ENCODE results near the gene KMT5B.

The KMT5B gene

GRCh38 chr11:68122936-68123539, 90.1 kb downstream of the KMT5B start:
- DNase-seq (ENCODE audit: low read depth): no peak
- no peak overlapping the region for H3K4me3 ChIP-seq (ENCODE audit: low read depth, low read length)
- no peak for TF ChIP-seq MAX (IDR thresholded peaks at IDR 0.05; ENCODE audit: low read depth, low read length)
- no peak for TF ChIP-seq POLR2A (IDR thresholded peaks at IDR 0.05; ENCODE audit: extremely low read depth, insufficient read length)
- TF ChIP-seq, protein P1, sequence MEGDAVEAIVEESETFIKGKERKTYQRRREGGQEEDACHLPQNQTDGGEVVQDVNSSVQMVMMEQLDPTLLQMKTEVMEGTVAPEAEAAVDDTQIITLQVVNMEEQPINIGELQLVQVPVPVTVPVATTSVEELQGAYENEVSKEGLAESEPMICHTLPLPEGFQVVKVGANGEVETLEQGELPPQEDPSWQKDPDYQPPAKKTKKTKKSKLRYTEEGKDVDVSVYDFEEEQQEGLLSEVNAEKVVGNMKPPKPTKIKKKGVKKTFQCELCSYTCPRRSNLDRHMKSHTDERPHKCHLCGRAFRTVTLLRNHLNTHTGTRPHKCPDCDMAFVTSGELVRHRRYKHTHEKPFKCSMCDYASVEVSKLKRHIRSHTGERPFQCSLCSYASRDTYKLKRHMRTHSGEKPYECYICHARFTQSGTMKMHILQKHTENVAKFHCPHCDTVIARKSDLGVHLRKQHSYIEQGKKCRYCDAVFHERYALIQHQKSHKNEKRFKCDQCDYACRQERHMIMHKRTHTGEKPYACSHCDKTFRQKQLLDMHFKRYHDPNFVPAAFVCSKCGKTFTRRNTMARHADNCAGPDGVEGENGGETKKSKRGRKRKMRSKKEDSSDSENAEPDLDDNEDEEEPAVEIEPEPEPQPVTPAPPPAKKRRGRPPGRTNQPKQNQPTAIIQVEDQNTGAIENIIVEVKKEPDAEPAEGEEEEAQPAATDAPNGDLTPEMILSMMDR (IDR thresholded peaks at IDR 0.05; ENCODE audit: low read depth, low read length): no peak
- TF ChIP-seq MYC (IDR thresholded peaks at IDR 0.05; ENCODE audit: low read depth, low read length): no peak

GRCh38 chr11:68121067-68121899, 91.8 kb downstream of the KMT5B start, which contains the start of gene CHKA:
Gene CHKA, minus strand, starts transcription at chr11:68121388. Its CDS starts 211 bp downstream, at chr11:68121177.
- H3K4me3 ChIP-seq (ENCODE audit: low read depth, low read length): peak within 1 kb of the TSS; percentile 81
- TF ChIP-seq MAX (IDR thresholded peaks at IDR 0.05; ENCODE audit: low read depth, low read length): peak; percentile 82
- TF ChIP-seq, protein P1 (IDR thresholded peaks at IDR 0.05; ENCODE audit: low read depth, low read length): no peak
- peak; percentile 76 for TF ChIP-seq POLR2A (IDR thresholded peaks at IDR 0.05; ENCODE audit: extremely low read depth, insufficient read length)
- TF ChIP-seq MYC (IDR thresholded peaks at IDR 0.05; ENCODE audit: low read depth, low read length): peak; percentile 75; the same call in 1 of the 2 replicates
- peak; percentile 98 for DNase-seq (ENCODE audit: low read depth)

- TF ChIP-seq, protein P1 (IDR thresholded peaks at IDR 0.05; ENCODE audit: low read depth, low read length): no peak
- no peak for TF ChIP-seq MAX (IDR thresholded peaks at IDR 0.05; ENCODE audit: low read depth, low read length)
- TF ChIP-seq MYC (IDR thresholded peaks at IDR 0.05; ENCODE audit: low read depth, low read length): no peak
- TF ChIP-seq POLR2A (IDR thresholded peaks at IDR 0.05; ENCODE audit: extremely low read depth, insufficient read length): no peak
- H3K4me3 ChIP-seq (ENCODE audit: low read depth, low read length): peak overlapping the region; percentile 81
- peak; percentile 81 for DNase-seq (ENCODE audit: low read depth)
These were observed 92.6 kb downstream of the KMT5B start for GRCh38 chr11:68120273-68121066.

- peak overlapping the region; percentile 63 for H3K4me3 ChIP-seq (ENCODE audit: low read depth, low read length)
- DNase-seq (ENCODE audit: low read depth): peak; percentile 88
- TF ChIP-seq MAX (IDR thresholded peaks at IDR 0.05; ENCODE audit: low read depth, low read length) (no peak), MYC (IDR thresholded peaks at IDR 0.05; ENCODE audit: low read depth, low read length) (no peak), POLR2A (IDR thresholded peaks at IDR 0.05; ENCODE audit: extremely low read depth, insufficient read length) (no peak)
- TF ChIP-seq, protein P1 (IDR thresholded peaks at IDR 0.05; ENCODE audit: low read depth, low read length): no peak
These were observed 94.2 kb downstream of the KMT5B start for GRCh38 chr11:68118706-68119448.

All from NB4 (cell line).